ENCODE results near the gene KLHL8.

KLHL8 gene

DNA sequence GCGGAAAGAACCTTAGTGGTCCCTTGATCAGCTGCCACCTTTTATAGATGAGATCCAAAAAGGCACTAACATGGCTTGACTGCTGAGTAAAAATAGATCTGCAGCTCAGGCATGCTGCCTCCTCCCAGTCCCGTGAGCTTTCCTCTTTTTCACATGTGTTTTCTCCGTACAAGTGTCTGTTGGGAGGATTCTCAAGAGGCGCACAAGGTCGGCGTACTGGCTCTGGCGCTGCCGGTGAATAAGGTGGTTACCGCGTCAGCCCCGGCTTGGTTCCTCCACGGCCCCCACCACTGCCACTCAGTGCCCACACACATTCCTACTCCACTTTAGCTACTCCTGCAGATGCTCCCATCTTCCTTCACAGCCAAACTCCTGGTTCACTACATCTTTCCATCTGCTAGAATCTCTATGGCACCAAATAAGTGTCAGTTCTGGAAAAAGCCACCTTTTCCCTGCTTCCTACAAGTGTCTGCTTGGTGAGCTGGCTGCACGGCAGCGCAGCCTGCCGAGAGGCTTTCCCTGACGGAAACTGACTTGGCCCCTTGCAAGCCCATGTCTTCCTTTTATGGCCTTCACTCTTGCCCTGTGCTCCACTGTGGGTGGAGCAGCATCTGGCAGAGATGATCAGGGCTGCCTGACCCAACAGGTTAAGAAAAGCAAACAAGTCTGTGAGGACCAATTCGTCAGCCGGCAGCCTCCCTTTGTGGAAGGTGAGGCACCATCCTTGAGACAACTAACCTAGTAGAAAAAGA, 99.8 kb downstream of the KLHL8 start:
- no peak for DNase-seq

DNA sequence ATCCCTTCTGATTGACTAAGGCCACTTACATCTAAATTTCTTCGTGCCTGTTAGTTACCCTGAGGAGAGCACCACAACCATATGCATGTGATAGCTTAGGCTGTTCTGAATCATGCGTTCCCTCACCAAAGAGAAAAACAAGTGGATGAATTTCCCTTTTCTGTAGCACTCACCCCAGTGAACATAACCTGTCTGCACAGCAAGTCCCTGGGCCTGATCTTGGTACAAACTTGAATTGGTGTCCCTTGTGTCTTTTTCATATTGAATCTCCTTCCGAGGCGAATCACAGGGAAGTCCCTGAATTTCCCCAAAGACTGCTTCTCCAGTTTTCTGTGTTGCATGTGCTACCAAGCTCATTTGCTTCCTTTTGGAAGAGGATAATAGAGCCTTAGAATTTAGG, 100.4 kb downstream of the KLHL8 start:
- DNase-seq: no peak

GRCh38 chr4:87118826-87119225, 101.6 kb downstream of the KLHL8 start:
- no peak for DNase-seq

- DNase-seq: no peak
Observed at GRCh38 chr4:87118421-87118820, 102.0 kb downstream of the KLHL8 start.

- DNase-seq: no peak
Observed at GRCh38 chr4:87117732-87118075, 102.7 kb downstream of the KLHL8 start.

DNA sequence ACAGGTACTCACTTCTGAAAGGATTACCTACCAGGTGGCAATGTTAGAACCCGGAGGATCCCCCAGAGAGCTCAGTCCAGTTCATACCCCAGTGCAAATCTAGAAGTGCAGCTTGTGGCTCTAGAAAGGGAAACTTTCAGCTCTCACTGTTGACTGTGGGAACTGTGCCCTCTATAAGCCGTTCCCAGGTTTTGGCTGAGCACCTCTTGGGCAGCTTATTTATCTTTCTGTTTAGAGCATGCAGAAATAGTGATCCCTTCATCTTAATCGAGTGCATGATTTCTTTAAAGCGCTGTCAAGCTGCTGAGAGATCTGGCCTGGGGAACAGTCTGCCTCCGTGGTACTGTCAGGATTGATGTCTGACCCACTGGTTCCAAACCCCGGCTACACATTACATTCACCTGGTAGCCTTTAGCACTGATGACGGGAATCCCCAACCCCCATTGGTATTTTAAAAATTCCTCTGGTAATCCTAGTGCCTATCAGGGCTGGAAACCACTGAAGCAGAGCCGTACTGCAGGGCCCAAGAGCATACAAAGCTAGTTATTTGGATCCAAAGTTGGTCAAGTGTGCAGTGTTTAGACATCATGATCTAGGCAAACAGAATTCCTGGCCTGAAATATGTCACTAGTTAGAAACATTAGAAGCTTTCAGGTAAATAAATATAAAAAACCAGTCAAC, 103.2 kb downstream of the KLHL8 start:
- DNase-seq: no peak

GRCh38 chr4:87116231-87116630, 104.2 kb downstream of the KLHL8 start:
- DNase-seq: no peak

- DNase-seq: no peak
Observed at GRCh38 chr4:87114245-87115062, 106.0 kb downstream of the KLHL8 start.

DNA sequence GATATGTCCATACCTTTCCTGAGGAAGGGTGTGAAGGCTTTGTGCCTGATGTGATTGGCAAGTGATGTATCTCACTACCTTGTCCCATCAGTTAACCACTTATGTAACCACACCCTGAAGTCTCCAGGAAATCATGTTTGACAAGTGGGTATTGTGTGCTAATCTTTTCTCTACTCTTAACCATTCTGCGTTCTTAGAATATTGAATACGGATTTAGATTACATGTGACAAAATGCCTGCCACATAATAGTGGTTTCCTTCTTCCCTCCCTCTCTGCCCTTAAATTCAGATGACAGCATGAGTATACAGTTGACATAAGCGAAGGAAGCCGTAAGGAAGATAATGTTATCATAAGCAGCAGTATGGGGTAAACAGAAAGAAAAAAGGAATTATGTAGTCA, 108.4 kb downstream of the KLHL8 start:
- no peak for DNase-seq
